GM10248 (cell line): ENCODE data around the gene CYP3A4.

Experiments
- CTCF ChIA-PET: fragments of 300-600 bp; sonication (Branson Sonifier 250); formaldehyde crosslinking; extraction: SDS; loops from one replicate; lab custom pipeline; 2021; ENCODE audit warnings: antibody characterized with exemption; lab: Yijun Ruan, JAX
- POLR2A ChIA-PET: fragments of 350-650 bp; sonication (Branson Sonifier 250); formaldehyde crosslinking; extraction: SDS; loops from one replicate; lab custom pipeline; 2020; ENCODE audit warnings: antibody characterized with exemption; lab: Yijun Ruan, JAX
- DNase-seq: peaks from one replicate; pipeline ENCODE4 v3.0.0; 2012; ENCODE audit errors: extremely low spot score
- TF ChIP-seq, protein P1 (sequence below): IDR thresholded peaks from 2 replicates; pipeline ENCODE4 v1.5.1; 2012; ENCODE audit warnings: mild to moderate bottlenecking, low read depth; ENCODE audit errors: extremely low read depth, missing control alignments, control extremely low read depth

The CYP3A4 gene

DNA sequence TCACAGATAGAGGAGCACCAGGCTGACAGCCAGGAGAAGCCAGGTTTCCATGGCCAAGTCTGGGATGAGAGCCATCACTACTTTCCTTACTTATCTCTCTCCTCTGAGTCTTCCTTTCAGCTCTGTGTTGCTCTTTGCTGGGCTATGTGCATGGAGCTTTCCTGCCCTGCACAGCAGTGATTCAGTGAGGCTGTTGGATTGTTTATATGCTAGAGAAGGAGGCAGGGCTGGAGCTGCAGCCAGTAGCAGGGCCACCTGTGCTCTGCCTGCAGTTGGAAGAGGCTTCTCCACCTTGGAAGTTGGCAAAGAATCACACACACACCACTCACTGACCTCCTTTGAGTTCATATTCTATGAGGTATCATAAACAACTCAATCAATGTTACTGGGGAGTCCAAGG lies at the start of gene CYP3A4:
Gene CYP3A4, minus strand, starts transcription at position 178 of the 400 bp plus-strand sequence. Its CDS starts 103 bp downstream, at position 75.
- POLR2A ChIA-PET = no interaction called here
- CTCF ChIA-PET = no interaction called here
- DNase-seq = no peak
- TF ChIP-seq, protein P1, sequence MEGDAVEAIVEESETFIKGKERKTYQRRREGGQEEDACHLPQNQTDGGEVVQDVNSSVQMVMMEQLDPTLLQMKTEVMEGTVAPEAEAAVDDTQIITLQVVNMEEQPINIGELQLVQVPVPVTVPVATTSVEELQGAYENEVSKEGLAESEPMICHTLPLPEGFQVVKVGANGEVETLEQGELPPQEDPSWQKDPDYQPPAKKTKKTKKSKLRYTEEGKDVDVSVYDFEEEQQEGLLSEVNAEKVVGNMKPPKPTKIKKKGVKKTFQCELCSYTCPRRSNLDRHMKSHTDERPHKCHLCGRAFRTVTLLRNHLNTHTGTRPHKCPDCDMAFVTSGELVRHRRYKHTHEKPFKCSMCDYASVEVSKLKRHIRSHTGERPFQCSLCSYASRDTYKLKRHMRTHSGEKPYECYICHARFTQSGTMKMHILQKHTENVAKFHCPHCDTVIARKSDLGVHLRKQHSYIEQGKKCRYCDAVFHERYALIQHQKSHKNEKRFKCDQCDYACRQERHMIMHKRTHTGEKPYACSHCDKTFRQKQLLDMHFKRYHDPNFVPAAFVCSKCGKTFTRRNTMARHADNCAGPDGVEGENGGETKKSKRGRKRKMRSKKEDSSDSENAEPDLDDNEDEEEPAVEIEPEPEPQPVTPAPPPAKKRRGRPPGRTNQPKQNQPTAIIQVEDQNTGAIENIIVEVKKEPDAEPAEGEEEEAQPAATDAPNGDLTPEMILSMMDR = no peak

GRCh38 chr7:99833289-99833877 lies 49.4 kb upstream of the CYP3A4 start:
- CTCF ChIA-PET = no interaction called here
- TF ChIP-seq, protein P1 = no peak
- no peak for DNase-seq
- POLR2A ChIA-PET = no interaction called here

- CTCF ChIA-PET = interaction anchor here (1.1 to 1.3 kb wide), 2 partner anchors 9 to 13 kb away, joined by 3 to 4 read pairs; no protein-coding TSS in a partner anchor
- TF ChIP-seq, protein P1 = no peak
- POLR2A ChIA-PET = no interaction called here
Measured at GRCh38 chr7:99831595-99831994, 47.6 kb upstream of the CYP3A4 start.

GRCh38 chr7:99829524-99830160 lies 45.7 kb upstream of the CYP3A4 start:
- TF ChIP-seq, protein P1 = no peak
- POLR2A ChIA-PET = no interaction called here
- no peak for DNase-seq
- CTCF ChIA-PET = interaction anchor here (1.0 to 1.1 kb wide), 3 partner anchors 9 to 22 kb away, joined by 3 to 4 read pairs (median 3); no protein-coding TSS in a partner anchor

More at GRCh38 chr7:99831595-99831994, 47.6 kb upstream of the CYP3A4 start:
- DNase-seq = no peak

GRCh38 chr7:99828811-99829210 lies 44.8 kb upstream of the CYP3A4 start:
- CTCF ChIA-PET = interaction anchor here (1.0 to 1.1 kb wide), 2 partner anchors 11 to 23 kb away, joined by 3 read pairs; no protein-coding TSS in a partner anchor
- no peak for DNase-seq
- TF ChIP-seq, protein P1 = no peak
- POLR2A ChIA-PET = no interaction called here

GRCh38 chr7:99827040-99827778 lies 43.2 kb upstream of the CYP3A4 start:
- DNase-seq = no peak
- CTCF ChIA-PET = no interaction called here
- POLR2A ChIA-PET = no interaction called here
- TF ChIP-seq, protein P1 = no peak
